WERI-Rb-1 (cell line): ENCODE results near the gene AADAC.
"Not testable (repeated sequence)": the region's sequence is repeated elsewhere in the genome, so short reads cannot be mapped to it uniquely, and the experiment has no call there.

Experiments
- DNase-seq: peaks from one replicate; pipeline ENCODE4 v3.0.0-alpha.2; 2020
- H3K27ac ChIP-seq: fragments of 250-450 bp; sonication (Bioruptor Pico); 2 replicates; pipeline ENCODE4 v1.5.1; 2020; ENCODE audit warnings: mild to moderate bottlenecking, moderate library complexity
- H3K27me3 ChIP-seq: fragments of 250-450 bp; sonication (Bioruptor Pico); 2 replicates; pipeline ENCODE4 v1.5.1; 2021; ENCODE audit warnings: mild to moderate bottlenecking, low read depth, moderate library complexity; ENCODE audit not compliant: insufficient read depth, severe bottlenecking
- H3K36me3 ChIP-seq: fragments of 250-450 bp; sonication (Bioruptor Pico); 2 replicates; pipeline ENCODE4 v1.5.1; 2020; ENCODE audit warnings: mild to moderate bottlenecking, moderate library complexity
- H3K4me3 ChIP-seq: 2 replicates; pipeline ENCODE4 v1.5.1; 2011; ENCODE audit warnings: low read depth, mild to moderate bottlenecking, control low read depth, low read length
- H3K9me3 ChIP-seq: fragments of 250-450 bp; sonication (Bioruptor Pico); 2 replicates; pipeline ENCODE4 v1.5.1; 2021; ENCODE audit warnings: mild to moderate bottlenecking, moderate library complexity; ENCODE audit not compliant: severe bottlenecking
- CTCF ChIP-seq: IDR thresholded peaks from 2 replicates; pipeline ENCODE4 v1.5.1; 2011; ENCODE audit warnings: low read depth, mild to moderate bottlenecking, control low read depth, inconsistent platforms, low read length

Gene AADAC

GRCh38 chr3:151867666-151868065 lies 53.8 kb downstream of the AADAC start:
- H3K9me3 ChIP-seq = no peaks in the 10 kb centered on the region
- TF ChIP-seq CTCF = no peak
- peaks cover 3% of the 10 kb centered on the region for H3K27me3 ChIP-seq
- H3K4me3 ChIP-seq = no peak overlapping the region
- H3K36me3 ChIP-seq = no peaks in the 10 kb centered on the region
- DNase-seq = no peak
- H3K27ac ChIP-seq = no peak overlapping the region

- H3K27ac ChIP-seq = no peak overlapping the region
- DNase-seq = no peak
- no peaks in the 10 kb centered on the region for H3K36me3 ChIP-seq
- TF ChIP-seq CTCF = no peak
- H3K4me3 ChIP-seq = no peak overlapping the region
- H3K9me3 ChIP-seq = no peaks in the 10 kb centered on the region
- H3K27me3 ChIP-seq = peaks cover 3% of the 10 kb centered on the region
Observed at GRCh38 chr3:151869181-151869580, 55.3 kb downstream of the AADAC start.

- no peak for TF ChIP-seq CTCF
- no peaks in the 10 kb centered on the region for H3K9me3 ChIP-seq
- no peak overlapping the region for H3K27ac ChIP-seq
- H3K36me3 ChIP-seq = no peaks in the 10 kb centered on the region
- no peak overlapping the region for H3K4me3 ChIP-seq
- DNase-seq = no peak
- peaks cover 3% of the 10 kb centered on the region for H3K27me3 ChIP-seq
Observed at GRCh38 chr3:151871639-151872468, 57.9 kb downstream of the AADAC start.

- peaks cover 3% of the 10 kb centered on the region for H3K27me3 ChIP-seq
- no peaks in the 10 kb centered on the region for H3K9me3 ChIP-seq
- TF ChIP-seq CTCF = no peak
- no peak for DNase-seq
- no peak within 1 kb of the TSS for H3K4me3 ChIP-seq
- H3K27ac ChIP-seq = no peak within 1 kb of the TSS
- no peaks in the 10 kb centered on the region for H3K36me3 ChIP-seq
Observed at GRCh38 chr3:151873398-151873797, 59.5 kb downstream of the AADAC start, which contains the start of gene SUCNR1. Gene SUCNR1, plus strand, starts transcription at chr3:151873643. Its CDS starts 6,250 bp downstream, at chr3:151879893.

- not testable (repeated sequence) for H3K4me3 ChIP-seq, H3K27me3 ChIP-seq, H3K27ac ChIP-seq, DNase-seq, H3K36me3 ChIP-seq, H3K9me3 ChIP-seq
Observed at GRCh38 chr3:151874079-151874478, 60.2 kb downstream of the AADAC start.

GRCh38 chr3:151875759-151876158 lies 61.8 kb downstream of the AADAC start:
- H3K27ac ChIP-seq = no peak overlapping the region
- no peak for DNase-seq

More at GRCh38 chr3:151875759-151876158, 61.8 kb downstream of the AADAC start:
- no peak for TF ChIP-seq CTCF
- Histone ChIP-seq H3K27me3 (peaks cover 7% of the 10 kb centered on the region), H3K36me3 (no peaks in the 10 kb centered on the region), H3K4me3 (no peak overlapping the region), H3K9me3 (no peaks in the 10 kb centered on the region)
